T47D (cell line): ENCODE measurements around the gene MAOA.
"Not testable (repeated sequence)": the region's sequence is repeated elsewhere in the genome, so short reads cannot be mapped to it uniquely, and the experiment has no call there.

Source experiments
- DNase-seq, 2 experiments: peaks; one replicate each; pipeline versions ENCODE4 v3.0.0 to v3.0.0-alpha.2; 2011 to 2012; ENCODE audit warnings: low read depth in 1 of 2, low spot score in 1 of 2
- JUND ChIP-seq: IDR thresholded peaks from 2 replicates; pipeline ENCODE4 v1.6.1; 2012; ENCODE audit warnings: low read depth
- in situ Hi-C: cut with HindIII; loops from 2 replicates; pipeline ENCODE4 v1.10.0; 2016; ENCODE audit warnings: low sequenced_read_pairs, low pct_unique_long_range_greater_than_20kb

The MAOA gene

DNA sequence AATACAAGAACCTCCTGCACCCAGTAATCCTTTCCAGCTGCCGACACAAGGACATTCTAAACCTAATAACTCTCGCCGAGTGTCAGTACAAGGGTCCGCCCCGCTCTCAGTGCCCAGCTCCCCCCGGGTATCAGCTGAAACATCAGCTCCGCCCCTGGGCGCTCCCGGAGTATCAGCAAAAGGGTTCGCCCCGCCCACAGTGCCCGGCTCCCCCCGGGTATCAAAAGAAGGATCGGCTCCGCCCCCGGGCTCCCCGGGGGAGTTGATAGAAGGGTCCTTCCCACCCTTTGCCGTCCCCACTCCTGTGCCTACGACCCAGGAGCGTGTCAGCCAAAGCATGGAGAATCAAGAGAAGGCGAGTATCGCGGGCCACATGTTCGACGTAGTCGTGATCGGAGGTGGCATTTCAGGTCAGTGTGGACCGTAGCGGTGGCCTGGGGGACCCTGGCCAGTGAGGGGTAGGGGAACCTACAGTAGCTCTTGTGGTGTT lies at the start of gene MAOA:
TSS of gene MAOA (plus strand) at position 295 of the 490 bp plus-strand sequence. CDS start at position 338, 43 bp downstream.
- TF ChIP-seq JUND = no peak
- DNase-seq = no peak
- in situ Hi-C loops = no loop called here

DNA sequence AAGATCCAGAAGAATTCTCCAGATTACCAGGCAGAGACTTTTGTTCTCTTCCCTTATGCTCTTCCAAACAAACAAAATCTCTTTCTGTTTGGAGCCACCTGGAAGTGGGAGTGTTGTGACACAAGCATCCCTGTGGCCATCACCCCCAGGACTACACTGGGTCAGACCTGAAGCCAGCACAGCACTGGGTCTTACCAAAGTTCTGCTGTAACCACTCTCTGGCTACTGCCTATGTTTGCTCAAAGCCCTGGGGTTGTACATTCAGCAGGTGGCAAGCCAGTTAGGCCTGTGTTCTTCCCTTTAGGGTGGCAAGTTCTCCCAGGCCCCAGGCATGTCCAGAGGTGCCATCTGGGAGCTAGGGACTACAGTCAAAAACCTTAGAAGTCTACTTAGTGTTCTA lies 43.7 kb upstream of the MAOA start:
- no peak for DNase-seq
- in situ Hi-C loops = no loop called here
- TF ChIP-seq JUND = no peak

DNA sequence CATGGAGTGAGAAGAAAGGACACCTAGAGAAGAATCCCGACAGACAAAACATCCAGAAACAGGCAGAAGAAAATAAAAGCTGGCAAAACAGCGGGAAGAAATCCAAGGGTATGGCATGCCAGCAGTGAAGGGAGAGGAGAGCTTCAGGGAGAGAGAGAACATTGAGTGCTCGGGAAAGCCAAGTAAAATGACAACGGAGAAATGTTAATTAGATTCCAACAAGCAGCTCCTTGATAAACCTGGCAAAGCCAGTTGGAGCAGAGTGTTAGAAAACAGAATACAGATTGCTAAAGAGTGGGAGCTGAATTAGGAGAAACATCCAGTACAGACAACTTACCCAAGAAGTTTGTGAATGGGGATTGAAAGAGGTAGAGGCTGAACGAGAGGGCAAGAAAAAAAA lies 40.4 kb upstream of the MAOA start:
- DNase-seq = no peak
- no peak for TF ChIP-seq JUND
- in situ Hi-C loops = no loop called here

DNA sequence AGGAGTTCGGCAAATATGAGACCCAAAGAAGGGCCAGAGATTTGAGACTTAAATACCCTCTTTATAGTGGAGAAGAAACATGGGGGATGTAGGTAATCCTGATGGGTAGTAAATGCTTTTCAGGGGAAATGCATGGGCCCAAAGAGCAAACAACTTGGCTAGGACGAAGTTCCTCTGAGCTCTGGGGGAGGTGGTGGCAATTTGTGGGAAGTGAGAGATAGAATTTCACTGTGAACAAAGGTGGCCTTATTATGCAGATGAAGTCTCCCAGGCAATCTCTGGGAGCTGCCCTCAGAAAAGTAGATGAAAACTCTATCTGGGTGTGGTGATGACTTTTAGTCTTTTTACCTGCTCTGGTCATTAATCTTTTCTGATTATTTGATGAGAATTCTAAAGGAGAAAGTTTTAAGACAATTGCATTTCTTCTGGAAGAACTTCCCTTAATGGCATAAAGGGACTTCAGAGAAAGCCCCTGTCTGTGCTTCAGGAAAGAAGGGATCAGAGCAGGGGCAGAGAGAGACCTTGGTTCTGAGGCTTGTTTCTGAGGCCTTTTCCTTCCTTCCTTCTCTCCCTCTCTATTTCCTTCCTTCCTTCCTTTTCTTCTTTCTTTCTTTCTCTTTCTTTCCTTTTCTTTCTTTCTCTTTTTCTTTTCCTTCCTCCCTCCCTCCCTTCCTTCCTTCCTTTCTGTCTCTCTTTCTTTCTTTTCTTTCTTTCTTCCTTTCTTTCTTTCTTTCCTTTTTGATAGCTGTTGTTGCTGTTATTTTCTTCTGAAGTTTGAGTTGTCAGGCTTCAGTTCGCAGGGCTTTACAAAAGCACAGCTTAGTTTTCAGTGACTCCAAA lies 37.5 kb upstream of the MAOA start:
- no peak for DNase-seq
- in situ Hi-C loops = no loop called here
- TF ChIP-seq JUND = no peak

DNA sequence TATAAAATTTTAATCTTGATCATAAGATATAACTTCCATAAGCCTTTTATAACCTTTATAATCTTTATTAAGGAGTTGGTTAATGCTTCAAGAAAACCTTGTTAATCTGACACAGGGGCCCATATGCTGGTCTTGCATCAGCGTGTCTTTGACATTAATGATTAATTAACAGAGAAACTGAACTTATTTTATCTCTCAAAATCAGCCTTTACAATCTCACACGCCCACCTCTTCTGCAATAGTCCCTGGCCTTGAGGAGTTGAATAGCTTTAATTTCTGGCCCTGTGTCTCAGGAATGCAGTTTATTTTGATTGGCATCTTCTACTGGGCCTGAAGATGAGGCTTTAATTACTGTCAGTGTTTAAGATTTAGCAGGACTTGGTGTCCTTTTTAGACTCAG lies 36.2 kb upstream of the MAOA start:
- DNase-seq, in situ Hi-C loops: not testable (repeated sequence)

DNA sequence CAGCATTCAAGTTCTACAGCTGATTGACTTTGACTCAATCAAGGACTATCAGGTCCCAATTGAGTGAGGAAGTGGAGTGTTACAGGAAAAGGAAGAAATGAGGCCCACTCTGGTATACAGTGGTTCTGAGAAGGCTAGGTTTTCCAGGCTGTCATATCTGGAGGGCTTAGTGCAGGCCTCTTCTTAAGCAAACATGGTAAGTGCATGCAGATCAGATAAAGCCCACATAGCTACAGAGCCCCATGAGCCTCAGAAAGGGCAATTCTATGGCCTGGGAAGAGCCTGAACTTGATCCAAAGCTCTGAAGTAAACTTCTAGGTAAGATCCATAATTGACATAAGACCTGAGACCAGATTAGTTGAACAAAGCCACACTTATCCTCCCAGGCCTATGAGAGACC lies 29.0 kb upstream of the MAOA start:
- DNase-seq = no peak
- in situ Hi-C loops = no loop called here
- no peak for TF ChIP-seq JUND

DNA sequence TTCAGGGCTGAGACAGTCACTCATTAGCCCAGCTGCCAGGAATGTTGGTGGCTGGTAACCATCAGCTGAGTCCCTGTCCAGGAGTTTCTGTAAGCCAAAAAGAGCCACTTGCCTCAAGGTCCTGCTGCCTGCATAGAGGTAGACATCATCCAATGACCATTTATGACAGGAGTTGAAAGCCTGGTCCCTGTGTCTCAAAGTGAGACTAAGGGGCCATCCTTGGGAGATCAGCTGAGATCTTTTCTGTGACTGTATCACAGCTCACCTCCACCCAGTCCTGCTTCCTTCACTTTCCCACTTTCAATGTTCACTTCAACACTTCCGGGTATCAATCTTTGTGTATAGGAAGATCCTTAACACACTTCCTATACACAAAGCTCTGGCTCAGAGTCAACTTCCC lies 28.4 kb upstream of the MAOA start:
- DNase-seq = no peak
- no peak for TF ChIP-seq JUND
- in situ Hi-C loops = no loop called here

DNA sequence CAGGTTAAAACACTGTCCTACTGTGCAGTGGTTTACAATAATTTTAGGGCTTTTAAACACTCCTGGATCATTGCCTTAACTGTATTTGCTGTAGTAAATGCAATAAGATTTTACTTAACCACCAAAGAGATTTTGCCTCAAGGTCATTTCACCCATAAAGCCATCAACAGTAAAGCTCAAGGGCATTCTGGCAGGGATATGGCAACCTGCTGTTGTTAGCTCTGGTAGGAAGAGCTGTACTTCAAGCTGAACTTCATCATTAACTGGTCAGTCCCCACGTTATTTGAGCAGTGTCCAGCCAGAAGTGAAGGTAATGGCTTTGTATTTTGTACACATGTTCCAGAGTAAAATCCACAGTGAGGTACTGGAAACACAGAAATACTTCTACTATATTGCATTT lies 26.9 kb upstream of the MAOA start:
- in situ Hi-C loops = no loop called here
- TF ChIP-seq JUND = no peak
- DNase-seq = peak in 1 of 2 experiments; percentile 29

DNA sequence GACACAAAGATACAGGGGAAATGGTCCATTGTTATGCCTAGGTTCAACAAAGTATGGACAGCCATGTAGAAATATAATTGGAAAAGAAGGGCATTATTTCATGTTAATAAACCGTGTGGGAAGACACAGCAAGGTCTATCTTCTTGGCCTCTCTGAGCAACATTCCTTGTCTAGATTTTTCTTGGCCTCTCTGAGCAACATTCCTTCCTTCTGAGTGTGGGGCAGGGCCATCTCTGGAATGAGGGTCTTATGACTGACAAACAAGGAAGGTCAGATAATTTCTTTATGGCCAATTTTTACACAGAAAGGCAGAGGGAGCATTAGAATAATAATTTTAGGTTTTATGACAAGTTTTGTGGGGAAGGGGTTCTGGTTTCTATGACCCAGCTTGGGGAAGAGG lies 24.3 kb upstream of the MAOA start:
- DNase-seq = no peak
- in situ Hi-C loops = no loop called here

DNA sequence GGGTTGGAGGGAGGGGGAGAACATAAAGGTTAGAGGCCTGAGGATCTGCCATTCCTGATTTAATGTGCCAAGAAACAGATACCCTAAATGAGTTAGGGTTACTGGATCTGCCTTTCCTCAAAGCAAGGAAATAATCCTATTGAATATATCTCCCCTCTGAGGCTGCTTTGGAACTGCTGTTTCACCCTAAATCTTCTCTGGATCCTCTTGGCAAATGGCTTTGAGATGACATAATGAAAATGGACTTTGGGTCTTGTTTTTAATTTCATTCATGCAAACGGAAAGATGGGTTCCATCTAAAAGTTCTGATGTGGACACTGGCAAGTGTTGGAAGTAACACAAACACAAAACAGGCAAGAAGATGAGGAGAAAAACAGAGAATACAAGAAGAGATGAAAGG lies 23.0 kb upstream of the MAOA start:
- in situ Hi-C loops = no loop called here
- no peak for TF ChIP-seq JUND
- DNase-seq = no peak

More for the DNA sequence above, 24.3 kb upstream of the MAOA start:
- TF ChIP-seq JUND = no peak

DNA sequence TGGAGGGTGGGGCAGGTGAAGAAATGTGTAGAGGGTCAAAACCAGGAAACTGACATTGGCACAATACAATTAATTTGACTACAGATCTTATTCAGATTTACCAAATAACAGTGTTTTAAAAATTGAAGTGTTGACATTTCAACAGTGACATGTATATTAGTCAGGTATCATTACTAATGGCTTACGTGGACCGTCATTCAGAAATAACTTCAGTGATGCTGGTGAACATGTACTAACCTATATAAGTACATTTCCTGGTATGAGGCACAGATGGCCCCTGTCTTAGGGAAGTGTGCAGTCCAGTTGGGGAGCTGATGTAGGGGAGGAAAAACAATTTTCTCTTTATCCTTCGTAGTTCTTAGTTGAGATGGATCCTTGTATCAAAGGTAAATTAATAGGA lies 22.3 kb upstream of the MAOA start:
- no peak for TF ChIP-seq JUND
- in situ Hi-C loops = no loop called here
- no peak for DNase-seq

DNA sequence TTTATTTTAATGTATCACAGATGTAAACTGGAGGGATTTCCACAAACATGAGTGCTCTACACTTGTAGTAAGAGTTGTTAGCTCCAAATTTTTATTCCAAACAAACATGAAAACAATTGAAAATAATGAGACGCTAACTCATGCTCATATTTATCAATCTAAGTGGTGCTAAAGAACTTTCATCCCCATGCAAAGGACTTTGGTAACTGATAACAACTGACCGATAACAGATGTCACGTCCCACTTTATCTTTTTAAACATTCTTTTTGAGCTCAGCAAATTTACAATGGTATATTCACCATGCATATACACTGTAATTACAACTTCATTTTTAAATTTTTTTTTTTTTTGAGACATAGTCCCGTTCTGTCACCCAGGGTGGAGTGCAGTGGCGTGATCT lies 15.6 kb upstream of the MAOA start:
- TF ChIP-seq JUND = no peak
- no peak for DNase-seq
- in situ Hi-C loops = no loop called here

DNA sequence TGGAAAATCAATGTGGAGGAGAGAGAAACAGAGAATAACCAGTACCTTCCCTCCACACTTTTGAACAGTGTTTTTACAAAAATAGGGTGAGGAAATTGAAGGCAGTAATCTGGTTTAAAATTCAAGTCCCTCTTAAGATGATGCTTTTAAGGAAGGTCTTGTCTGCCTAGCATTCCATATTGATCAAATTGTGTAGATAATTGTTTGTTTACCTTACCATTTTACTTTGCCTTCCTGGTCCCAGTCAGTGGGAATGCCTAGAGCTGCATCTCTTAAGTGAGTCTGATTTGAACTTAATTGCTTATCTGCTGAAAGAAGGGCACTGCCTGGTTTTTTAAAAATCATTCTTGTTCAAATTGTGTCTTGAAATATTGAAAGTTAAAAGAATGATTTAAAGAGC lies 14.4 kb upstream of the MAOA start:
- TF ChIP-seq JUND = no peak

DNA sequence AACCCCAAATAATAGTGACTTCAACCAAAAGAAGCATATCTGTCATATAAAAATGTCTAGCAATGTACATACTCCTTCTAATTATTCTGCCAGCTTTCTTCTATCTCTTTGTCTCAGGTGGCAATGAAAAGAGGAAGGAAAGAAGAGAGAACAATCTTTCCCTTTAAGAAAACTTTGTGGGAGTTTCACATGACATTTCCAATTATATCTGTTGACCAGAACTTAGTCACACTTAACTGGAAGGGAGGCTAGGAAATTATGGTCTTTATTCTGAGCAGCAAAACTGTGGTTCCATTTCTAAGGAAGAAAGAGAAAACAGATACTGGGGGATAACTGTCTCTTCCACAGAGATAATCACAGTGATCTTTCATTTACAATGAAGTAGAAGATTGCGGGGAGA lies 12.9 kb upstream of the MAOA start:
- DNase-seq = no peak
- in situ Hi-C loops = no loop called here
- TF ChIP-seq JUND = no peak

More for the DNA sequence above, 14.4 kb upstream of the MAOA start:
- no peak for DNase-seq
- in situ Hi-C loops = no loop called here
